Measurements from ENCODE around the gene RGS6.
A peak's percentile ranks its signal among the peaks of the same experiment; 100 is the strongest.

Gene RGS6

GRCh38 chr14:72501439-72501838 lies 569.2 kb downstream of the RGS6 start:
- DNase-seq (ENCODE audit: low read depth) = no peak

- DNase-seq (ENCODE audit: low read depth) = no peak
Observed at GRCh38 chr14:72503271-72503670, 571.0 kb downstream of the RGS6 start.

- no peak for DNase-seq (ENCODE audit: low read depth)
Observed at GRCh38 chr14:72503696-72504368, 571.6 kb downstream of the RGS6 start.

- DNase-seq (ENCODE audit: low read depth) = no peak
Observed at GRCh38 chr14:72510566-72510965, 578.3 kb downstream of the RGS6 start.

GRCh38 chr14:72512281-72512680 lies 580.1 kb downstream of the RGS6 start:
- no peak for DNase-seq (ENCODE audit: low read depth)

GRCh38 chr14:72512925-72513324 lies 580.7 kb downstream of the RGS6 start:
- no peak for DNase-seq (ENCODE audit: low read depth)

- no peak for DNase-seq (ENCODE audit: low read depth)
Observed at GRCh38 chr14:72513346-72513745, 581.1 kb downstream of the RGS6 start.

- DNase-seq (ENCODE audit: low read depth) = no peak
Observed at GRCh38 chr14:72513965-72514659, 581.9 kb downstream of the RGS6 start.

GRCh38 chr14:72514660-72515025 lies 582.4 kb downstream of the RGS6 start:
- no peak for DNase-seq (ENCODE audit: low read depth)

- DNase-seq (ENCODE audit: low read depth) = no peak
Observed at GRCh38 chr14:72515779-72516770, 583.8 kb downstream of the RGS6 start.

- DNase-seq (ENCODE audit: low read depth) = peak; percentile 55
Observed at GRCh38 chr14:72516936-72517700, 584.9 kb downstream of the RGS6 start.

- DNase-seq (ENCODE audit: low read depth) = no peak
Observed at GRCh38 chr14:72517736-72518135, 585.5 kb downstream of the RGS6 start.

GRCh38 chr14:72518809-72519377 lies 586.7 kb downstream of the RGS6 start:
- DNase-seq (ENCODE audit: low read depth) = no peak

- DNase-seq (ENCODE audit: low read depth) = no peak
Observed at GRCh38 chr14:72519543-72519942, 587.3 kb downstream of the RGS6 start.

GRCh38 chr14:72521045-72521444 lies 588.8 kb downstream of the RGS6 start:
- no peak for DNase-seq (ENCODE audit: low read depth)

GRCh38 chr14:72521968-72522741 lies 589.9 kb downstream of the RGS6 start:
- no peak for DNase-seq (ENCODE audit: low read depth)

- no peak for DNase-seq (ENCODE audit: low read depth)
Observed at GRCh38 chr14:72522847-72523246, 590.6 kb downstream of the RGS6 start.

GRCh38 chr14:72523424-72524294 lies 591.4 kb downstream of the RGS6 start:
- no peak for DNase-seq (ENCODE audit: low read depth)

- no peak for DNase-seq (ENCODE audit: low read depth)
Observed at GRCh38 chr14:72524295-72524629, 592.0 kb downstream of the RGS6 start.
